ENCODE data around the gene IFITM5.
"Not testable (repeated sequence)": the region's sequence is repeated elsewhere in the genome, so short reads cannot be mapped to it uniquely, and the experiment has no call there.

The IFITM5 gene

GRCh38 chr11:299081-299891, at the start of gene IFITM5:
TSS of gene IFITM5 (minus strand) at chr11:299526. CDS start at chr11:299490, 36 bp downstream.
- DNase-seq (ENCODE audit: low read depth, low spot score), result no peak

- no peak for DNase-seq (ENCODE audit: low read depth, low spot score)
Measured at GRCh38 chr11:346529-346928, 47.2 kb upstream of the IFITM5 start.

- DNase-seq (ENCODE audit: low read depth, low spot score), result no peak
Measured at GRCh38 chr11:344836-345578, 45.7 kb upstream of the IFITM5 start.

- no peak for DNase-seq (ENCODE audit: low read depth, low spot score)
Measured at GRCh38 chr11:342328-342727, 43.0 kb upstream of the IFITM5 start.

GRCh38 chr11:340539-341512, 41.5 kb upstream of the IFITM5 start:
- DNase-seq (ENCODE audit: low read depth, low spot score), result peak; percentile 42

GRCh38 chr11:339963-340362, 40.6 kb upstream of the IFITM5 start:
- DNase-seq (ENCODE audit: low read depth, low spot score), result no peak

GRCh38 chr11:337711-338110, 38.4 kb upstream of the IFITM5 start:
- no peak for DNase-seq (ENCODE audit: low read depth, low spot score)

- no peak for DNase-seq (ENCODE audit: low read depth, low spot score)
Measured at GRCh38 chr11:336659-337198, 37.4 kb upstream of the IFITM5 start.

- no peak for DNase-seq (ENCODE audit: low read depth, low spot score)
Measured at GRCh38 chr11:335779-336658, 36.7 kb upstream of the IFITM5 start.

- DNase-seq (ENCODE audit: low read depth, low spot score), result peak; percentile 93
Measured at GRCh38 chr11:334264-334994, 35.1 kb upstream of the IFITM5 start.

GRCh38 chr11:333616-334263, 34.4 kb upstream of the IFITM5 start:
- DNase-seq (ENCODE audit: low read depth, low spot score), result peak; percentile 91

- no peak for DNase-seq (ENCODE audit: low read depth, low spot score)
Measured at GRCh38 chr11:332651-333480, 33.5 kb upstream of the IFITM5 start.

- DNase-seq (ENCODE audit: low read depth, low spot score), result no peak
Measured at GRCh38 chr11:331358-332060, 32.2 kb upstream of the IFITM5 start.

GRCh38 chr11:330694-331357, 31.5 kb upstream of the IFITM5 start:
- no peak for DNase-seq (ENCODE audit: low read depth, low spot score)

GRCh38 chr11:330307-330693, 31.0 kb upstream of the IFITM5 start:
- no peak for DNase-seq (ENCODE audit: low read depth, low spot score)

- DNase-seq (ENCODE audit: low read depth, low spot score), result no peak
Measured at GRCh38 chr11:329886-330253, 30.5 kb upstream of the IFITM5 start.

- DNase-seq (ENCODE audit: low read depth, low spot score), result not testable (repeated sequence)
Measured at GRCh38 chr11:328516-329100, 29.3 kb upstream of the IFITM5 start.
